HG03039 (cell line): ENCODE measurements around the gene SUPV3L1.

ENCODE experiments used
- ATAC-seq: cut with Tn5 transposase; IDR thresholded peaks from one replicate; pipeline ENCODE4 v1.9.1; 2021; ENCODE audit warnings: mild to moderate bottlenecking, moderate library complexity; ENCODE audit not compliant: unreplicated experiment

The SUPV3L1 gene

DNA sequence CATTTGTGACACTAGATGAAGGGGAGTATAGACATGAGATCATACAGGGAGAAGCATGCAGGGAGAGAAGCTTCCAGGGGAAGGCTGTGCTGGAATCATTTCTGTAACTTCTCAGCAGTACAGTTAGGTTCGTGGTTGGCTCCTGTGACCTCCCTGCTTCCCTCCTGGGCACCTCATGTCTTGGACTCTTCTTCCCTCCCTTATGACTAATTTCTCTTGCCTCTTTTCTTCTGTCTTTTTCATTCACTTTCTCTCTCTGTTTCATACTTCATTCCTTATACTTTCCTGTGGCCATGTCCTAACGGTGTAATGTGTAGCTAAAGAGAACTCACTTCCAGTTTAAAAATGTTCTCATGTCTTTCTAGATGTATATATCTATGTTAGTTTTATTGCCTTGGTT is 21.0 kb downstream of the SUPV3L1 start:
- ATAC-seq = no peak

DNA sequence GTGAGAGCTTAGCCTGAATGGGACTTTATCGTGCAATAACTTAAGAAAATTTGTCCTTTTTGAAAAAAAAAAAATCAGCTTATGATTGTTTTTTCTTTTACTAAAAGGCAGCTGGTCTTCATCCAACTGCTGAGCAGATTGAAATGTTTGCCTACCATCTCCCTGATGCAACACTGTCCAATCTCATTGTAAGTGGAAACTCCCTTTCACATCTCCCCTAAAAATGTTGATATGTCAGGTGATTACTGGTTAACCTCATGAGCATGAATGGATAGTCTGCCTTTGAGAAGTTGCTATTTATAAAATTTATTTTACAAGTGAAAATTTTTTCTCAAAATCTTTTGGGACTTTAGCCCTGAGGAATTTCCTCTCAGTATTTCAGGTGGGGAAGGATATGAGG is 22.3 kb downstream of the SUPV3L1 start:
- no peak for ATAC-seq

DNA sequence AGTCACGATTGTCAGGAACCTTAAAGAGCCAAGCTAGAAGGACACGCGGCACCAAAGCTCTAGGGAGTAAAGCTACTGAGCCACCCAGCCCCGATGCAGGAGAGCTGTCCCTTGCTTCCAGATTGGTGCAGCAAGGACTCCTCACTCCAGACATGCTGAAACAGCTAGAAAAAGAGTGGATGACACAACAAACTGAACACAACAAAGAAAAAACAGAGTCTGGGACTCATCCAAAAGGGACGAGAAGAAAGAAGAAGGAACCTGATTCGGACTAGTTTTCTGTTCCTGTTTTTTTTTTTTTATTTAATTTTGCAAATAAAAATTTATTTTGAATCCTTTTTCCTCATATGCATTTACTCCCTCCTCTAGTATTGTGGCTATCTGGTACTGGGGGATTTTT is 28.7 kb downstream of the SUPV3L1 start:
- ATAC-seq = no peak

DNA sequence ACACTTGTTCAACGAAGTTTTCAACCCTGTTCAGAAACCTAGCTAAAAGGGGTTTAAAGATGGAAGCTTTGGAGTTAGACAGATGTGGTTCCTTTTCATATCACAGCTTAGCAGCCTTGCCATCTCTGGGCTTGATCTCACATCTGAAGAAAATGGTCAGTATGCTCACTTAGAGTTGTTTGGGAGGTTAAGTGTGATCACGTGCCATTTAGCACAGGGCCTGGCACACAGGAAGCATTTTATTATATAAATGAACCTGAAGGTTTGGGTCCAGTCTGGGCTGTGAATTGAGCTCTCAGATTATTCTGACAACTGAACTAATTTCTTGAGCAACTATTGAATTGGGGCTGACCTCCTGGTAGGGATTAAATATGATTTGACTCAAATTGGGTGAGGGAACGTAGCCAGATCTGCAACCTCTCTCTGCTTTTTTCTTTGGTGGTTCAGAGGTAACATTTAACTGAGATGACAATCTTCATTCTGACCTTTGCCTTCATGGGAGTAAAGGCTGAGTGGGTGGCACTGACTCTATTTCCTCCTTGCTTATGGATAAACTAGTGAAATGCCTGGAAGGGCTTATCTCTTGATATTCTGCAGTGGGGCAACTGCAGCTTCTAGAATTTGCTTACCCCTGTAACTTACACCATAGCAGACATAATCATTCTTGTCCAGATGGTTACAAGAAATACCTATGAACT is 29.9 kb downstream of the SUPV3L1 start:
- ATAC-seq = no peak

DNA sequence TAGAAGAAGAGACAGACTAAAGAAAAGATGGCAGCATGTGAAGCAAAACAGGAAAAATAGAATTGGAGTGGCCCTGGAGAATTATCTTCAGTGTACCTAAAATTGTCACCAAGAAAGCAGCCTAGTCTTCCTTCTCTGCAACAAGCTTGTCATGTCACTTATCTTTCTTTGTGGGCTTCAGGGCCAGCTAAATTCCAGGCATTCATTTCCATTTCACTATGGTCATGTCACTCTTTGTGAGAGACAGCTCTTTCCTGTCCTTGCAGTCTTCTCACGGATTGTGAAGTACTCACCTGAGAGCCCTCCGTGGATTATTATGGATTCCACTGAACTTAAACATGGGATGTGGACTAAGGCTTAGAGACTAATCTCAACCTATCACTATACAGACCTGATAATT is 31.1 kb downstream of the SUPV3L1 start:
- no peak for ATAC-seq

DNA sequence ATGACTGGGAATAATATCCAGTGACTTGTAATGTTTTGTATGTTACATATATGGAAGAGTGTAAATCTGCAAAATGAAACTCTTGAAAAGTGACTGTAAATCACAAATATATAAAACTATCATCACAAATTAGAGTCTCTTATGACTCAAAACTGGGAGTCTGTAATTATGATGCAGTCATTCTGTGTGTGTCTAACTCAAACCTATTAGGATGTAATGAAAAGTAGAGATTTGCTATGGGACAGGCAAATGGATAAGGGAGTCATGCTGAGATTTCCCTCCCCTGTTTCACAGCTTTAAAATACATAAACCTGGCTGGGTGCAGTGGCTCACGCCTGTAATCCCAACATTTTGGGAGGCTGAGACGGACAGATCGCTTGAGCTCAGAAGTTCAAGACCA is 31.5 kb downstream of the SUPV3L1 start:
- ATAC-seq = no peak

DNA sequence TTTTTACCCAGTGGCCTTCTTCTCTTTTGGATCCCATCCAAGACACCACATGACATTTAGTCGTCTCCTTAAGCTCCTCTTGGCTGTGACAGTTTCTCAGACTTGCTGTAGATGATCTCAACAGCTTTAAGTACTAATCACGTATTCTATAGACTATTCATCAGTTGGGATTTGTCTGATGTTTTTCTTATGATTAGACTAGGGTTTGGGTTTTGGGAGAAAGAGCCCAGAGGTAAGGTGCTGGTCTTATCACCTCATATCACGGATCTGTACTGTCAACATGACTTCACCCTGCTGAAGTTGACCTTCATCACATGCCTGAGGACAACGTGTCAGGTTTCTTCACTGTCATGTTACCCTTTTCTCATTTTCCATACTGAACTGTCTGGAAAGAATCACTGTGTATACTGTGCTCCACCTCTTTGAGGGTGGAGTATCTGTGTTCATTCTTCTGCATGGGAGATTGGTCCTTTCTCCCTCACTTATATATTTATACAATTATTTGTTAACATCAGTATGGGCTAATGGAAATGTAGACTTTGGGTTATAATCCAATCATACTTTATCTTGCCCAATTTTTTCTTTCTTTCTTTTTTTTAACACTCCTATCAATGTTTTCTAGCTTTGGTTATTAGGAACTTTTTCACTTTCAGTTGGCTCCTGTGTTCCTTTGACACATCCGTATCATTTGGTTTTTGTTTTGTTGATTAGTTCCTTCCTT is 33.7 kb downstream of the SUPV3L1 start:
- no peak for ATAC-seq

DNA sequence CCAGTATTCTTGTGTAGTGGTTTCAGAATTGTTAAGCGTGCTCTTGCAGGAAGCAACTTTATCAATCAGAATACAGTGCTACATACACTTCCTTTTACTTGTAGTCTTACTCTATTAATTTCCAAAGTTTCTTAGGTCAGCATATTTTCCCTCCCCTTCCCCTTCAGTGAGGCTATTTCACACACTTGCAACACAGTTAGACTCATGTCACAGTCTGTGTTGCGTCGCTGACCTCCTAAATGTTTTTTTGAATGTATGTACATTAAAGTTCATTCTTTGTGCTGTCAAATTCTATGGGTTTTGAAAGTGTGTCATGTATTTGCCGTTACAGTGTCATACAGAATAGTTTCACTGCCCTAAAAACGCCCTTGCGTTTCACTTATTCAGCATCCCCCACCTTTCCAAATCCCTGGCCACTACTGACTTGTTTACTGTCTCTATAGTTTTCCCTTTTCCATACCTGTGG is 34.7 kb downstream of the SUPV3L1 start:
- no peak for ATAC-seq

DNA sequence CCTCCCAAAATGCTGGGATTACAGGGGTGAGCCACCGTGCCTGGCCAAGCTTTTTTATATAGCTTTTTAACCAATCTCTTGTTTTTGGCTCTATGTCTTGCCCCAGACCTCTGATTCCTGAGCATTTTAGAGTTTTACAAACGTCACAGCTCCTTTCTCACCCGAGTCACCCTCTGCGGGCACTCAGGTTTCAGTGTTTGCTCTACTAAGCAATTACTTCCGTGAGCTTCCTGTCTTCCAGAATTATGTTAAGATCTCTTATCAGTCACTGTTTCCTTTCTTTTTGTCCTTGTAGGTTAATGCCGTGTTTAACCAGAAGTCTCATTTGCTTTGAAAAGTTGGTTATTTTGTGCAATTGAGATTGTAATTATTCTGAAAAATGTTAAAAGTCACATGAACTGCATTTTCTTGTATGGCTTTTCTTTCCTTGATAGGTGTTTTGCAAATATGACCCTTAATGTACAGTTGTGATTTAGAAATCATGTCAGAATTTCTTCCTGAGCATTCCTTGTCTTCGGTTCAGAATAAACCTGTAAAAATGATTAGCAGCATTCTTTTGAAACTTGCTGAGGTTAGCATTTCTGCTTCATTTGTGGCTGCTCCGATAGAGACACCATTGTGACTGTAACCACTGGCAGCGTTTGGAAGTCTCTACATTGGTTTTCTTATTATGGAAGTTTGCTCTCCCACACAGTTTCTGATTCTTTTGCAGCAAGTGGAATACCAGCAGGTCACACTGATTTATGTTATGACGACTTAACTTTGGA is 35.6 kb downstream of the SUPV3L1 start:
- ATAC-seq = no peak

DNA sequence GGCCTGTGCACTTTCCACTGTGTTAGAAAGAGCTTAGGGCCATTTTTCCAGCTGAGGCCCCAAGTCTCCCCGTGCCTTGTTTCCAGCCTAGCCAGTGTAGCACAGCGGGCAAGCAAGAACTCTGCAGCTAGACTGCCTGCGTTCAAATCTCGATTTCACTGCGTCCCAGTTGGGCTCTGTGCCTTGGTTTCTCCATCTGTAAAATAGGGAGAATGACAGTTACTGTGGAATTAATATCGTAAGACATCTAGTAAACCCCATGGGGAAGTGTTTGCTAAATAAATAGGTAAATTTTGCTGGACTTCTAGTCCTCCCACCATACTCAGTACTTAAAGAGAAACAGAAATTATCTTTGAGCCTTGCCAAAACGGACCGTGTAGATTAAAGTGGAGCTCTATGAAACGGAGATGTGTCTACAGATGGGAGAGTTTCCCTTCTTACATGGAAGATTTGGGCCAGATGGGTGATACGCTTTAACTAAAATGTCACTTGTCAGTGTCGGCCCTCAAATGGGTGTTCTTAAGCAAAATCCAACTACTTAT is 36.6 kb downstream of the SUPV3L1 start:
- no peak for ATAC-seq

DNA sequence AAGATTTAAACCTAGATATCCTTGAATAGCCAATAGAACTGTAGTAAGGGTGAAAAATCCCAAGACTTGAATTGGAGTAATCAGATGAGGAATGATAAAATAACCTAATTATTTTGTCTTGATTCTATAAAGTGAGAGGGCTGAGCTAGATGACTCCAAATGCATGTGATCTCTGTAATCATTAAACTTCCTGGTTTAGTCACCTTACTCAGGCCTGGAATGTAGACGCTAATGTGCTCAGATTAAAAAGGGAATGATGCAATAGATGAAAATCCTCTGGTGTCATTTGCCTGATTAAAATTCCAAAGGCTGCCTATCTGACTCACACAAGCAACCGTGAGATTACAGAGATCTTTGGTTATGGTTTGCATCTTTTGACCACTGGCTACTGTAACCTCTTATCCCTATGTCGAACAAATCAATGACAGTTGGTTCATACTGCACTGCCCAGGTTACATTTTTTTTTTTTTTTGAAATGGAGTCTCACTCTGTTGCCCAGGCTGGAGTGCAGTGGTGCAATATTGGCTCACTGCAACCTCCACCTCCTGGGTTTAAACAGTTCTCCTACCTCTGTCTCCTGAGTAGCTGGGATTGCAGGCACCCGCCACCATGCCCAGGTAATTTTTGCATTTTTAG is 37.2 kb downstream of the SUPV3L1 start:
- no peak for ATAC-seq

DNA sequence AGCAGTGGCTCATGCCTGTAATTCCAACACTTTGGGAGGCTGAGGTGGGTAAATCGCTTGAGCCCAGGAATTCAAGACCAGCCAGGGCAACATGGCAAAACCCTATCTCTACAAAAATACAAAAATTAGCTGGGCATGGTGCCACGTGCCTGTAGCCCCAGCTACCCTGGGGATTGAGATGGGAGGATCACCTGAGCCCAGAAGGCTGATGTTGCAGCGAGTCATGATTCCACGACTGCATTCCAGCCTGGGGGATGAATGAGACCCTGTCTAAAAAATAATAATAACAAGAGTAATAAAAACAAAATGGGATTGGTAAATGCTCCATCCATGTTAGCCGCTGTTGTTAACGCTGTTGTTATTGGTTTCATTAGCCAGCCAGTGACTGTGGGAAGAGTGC is 38.8 kb downstream of the SUPV3L1 start:
- ATAC-seq = no peak

DNA sequence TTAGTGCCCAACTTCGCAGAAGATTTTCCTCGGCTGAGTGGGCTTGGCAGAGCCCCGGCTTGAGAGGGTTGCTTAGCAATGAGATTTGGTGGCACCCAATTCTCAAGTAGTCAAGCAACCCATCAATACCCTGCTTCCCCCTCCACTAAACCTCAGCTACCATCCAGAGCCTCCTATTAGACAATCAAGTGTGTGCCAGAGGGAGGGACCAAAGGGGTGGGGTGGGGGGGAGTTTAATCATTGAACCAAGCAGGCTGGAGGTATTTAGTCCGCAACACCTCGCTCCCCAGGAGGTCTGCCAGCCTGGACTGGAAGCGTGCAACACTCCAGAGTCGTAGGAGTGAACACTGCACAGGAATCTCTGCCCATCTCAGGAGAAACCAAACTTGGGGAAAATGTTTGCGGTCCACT is 40.0 kb downstream of the SUPV3L1 start, which contains the start of gene HKDC1:
TSS of gene HKDC1 (plus strand) at position 292 of the 411 bp plus-strand sequence. CDS start at position 396, 104 bp downstream.
- no peak for ATAC-seq

DNA sequence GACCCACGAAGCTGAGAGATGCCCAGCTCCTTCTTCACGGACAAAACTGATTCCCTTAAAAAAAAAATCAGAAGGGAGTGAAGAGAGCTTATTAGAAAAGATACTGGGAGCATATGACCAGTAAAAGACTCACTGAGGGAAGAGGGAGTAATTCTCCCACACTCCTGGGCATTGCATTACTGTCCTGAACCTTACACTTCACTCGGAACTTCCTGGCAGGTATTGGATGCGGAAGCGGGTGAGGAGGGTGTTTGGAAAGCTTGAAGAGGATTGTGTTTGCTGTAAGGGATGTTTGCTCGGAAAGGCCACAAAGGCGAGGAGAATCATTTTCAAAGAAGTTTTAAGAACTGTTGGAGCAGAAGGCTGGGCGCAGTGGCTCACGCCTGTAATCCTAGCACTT is 40.5 kb downstream of the SUPV3L1 start:
- no peak for ATAC-seq

DNA sequence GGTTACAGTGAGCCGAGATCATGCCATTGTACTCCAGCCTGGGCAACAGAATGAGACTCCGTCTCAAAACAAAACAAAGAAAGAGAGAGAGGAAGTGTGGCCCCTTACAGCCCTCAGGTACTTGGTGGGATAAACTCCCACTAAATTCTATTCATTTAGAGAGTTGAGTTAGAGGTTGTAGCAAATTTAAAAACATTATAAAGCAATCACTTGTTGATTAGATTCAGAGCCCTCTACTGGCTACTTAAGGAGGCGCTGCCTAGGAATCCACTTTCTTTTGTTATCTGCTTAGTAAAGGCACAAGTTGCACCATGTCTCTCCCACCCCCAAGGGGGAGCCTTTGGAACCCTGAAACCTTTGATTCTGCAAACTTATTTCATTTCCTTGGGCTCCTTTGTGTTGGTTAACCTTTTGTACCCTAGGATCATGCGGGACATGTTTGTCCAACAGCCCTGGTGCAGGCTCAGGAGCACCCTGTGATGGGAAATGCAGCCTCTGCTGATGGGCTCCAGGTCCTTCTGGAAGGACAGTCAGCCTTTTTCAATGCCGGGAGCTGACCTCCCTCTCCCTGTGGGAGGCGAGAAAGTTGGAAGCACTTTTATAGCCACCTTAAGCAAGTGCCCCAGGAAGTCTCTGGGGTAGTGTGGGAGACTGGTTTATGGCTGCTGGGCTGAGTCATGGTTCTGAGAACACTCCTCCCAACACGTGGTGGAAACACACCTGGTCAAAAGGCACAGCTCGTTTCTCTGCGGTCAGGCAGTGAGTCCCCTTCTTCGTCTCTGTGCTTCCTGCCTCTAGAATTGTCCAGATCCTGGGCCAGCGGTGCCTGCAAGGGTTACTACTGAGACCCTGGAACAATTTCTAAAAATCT is 42.4 kb downstream of the SUPV3L1 start:
- ATAC-seq = peak; percentile 89

DNA sequence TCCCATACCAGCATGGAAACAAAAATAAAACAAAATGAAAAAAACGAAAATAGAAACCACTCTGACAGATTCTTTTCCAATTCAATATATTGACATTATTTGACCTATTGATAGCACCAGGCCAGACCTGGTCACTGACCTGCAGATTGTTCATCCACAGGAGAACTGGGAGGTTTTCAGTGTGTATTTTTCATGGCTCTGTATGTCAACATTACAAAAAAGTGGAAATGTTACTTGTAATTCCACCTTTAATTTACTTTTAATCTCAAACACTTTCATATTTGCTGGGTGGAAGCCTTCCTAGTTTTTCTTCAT is 43.0 kb downstream of the SUPV3L1 start:
- ATAC-seq = no peak

DNA sequence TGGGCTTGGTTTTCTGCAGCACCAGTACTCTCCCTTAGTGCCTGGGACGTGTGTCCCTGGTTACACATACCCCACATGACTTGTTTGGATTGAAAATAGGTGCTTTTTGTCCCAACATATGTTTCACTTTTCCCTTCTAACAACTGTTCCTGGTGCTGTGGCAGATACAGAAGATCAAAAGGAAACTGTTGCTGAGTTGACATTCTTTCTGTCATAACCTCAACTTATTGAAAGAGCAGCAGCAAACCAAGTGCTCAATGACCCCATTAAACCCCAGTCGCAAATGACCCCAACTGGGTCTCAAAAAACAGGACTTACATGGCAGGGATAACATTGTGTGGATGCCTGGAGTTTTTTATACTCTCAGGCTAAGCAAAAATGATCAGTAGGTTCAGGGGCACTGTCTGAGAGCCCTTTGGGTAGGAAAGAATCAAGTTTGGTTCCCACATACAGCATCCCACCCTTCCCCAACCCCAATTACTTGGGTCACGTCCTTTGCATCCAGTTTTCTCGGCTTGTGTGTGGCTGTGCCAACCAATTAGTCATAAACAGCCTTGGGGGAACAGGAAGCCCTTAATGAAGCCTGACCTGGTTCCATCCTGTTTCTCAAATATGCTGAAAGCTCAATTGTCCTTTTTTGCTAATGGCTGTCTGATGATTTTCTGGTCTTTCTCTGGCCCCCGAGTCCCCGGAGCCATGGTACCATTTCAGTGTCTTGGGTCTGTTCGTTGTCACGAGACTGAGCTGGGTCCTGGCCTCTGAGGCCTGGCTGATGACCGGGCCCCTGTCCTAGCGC is 45.0 kb downstream of the SUPV3L1 start:
- no peak for ATAC-seq

DNA sequence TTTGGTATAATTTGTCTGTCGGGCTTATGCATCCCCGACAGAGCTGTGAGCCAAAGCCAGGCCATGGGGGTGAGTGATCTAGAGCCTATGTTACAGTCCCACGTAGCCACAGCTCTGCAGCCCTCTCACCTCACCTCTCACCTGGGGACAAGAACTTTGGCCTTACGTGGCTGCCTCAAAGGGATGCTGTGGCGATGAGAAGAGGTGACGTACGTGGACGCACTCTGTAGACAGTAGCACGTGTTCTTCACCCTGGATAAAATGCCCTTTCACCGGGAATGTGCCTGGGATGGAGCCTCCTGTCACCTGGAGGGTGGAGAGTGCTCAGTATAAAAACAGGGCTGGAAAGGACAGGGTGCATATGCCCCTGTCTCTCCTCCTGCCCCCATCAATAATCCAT is 45.6 kb downstream of the SUPV3L1 start:
- ATAC-seq = no peak

DNA sequence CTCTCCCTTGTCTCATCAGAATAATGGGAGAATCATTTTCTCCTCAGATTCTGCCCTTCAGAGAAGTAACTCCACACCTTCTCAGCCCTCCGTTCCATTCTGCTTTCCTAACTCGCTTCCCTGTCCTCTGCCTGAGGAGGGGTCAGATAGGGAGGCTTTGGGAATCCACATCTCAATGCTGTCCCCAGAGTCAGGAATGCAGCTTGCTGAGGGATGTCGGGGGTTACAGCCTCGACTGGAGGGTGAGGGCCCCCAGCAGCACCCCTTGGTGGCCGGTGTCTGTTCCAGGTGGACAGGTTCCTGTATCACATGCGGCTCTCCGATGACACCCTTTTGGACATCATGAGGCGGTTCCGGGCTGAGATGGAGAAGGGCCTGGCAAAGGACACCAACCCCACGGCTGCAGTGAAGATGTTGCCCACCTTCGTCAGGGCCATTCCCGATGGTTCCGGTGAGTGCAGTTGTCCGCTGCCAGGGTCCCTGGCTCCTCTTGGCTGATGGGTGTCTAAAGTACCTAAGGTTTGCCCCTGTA is 47.0 kb downstream of the SUPV3L1 start:
- no peak for ATAC-seq
